ENCODE results near the gene AOC3.
"Not testable (repeated sequence)": the region's sequence is repeated elsewhere in the genome, so short reads cannot be mapped to it uniquely, and the experiment has no call there.

Gene AOC3

DNA sequence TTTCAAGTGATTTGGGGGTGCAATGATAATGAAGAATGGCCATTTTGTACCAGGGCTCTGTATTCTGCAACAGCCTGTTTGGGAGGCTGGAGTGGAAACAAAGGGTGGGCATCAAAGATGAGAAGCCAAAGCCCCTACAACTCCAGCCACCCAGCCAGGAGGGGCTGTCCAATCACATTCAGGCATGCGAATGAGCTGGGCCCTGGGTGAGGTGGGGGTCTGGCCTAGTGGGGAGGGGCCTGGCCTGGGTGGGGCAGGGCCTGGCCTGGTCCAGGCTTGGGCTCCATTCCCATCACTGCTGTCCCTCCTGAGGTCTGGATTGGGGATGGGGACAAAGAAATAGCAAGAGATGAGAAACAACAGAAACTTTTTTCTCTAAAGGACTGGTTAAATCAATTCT lies 6.4 kb downstream of the AOC3 start:
- no peak for TF ChIP-seq CTCF (IDR thresholded peaks at IDR 0.05; ENCODE audit: insufficient read depth, missing control alignments)
- FAIRE-seq (no peak), DNase-seq (ENCODE audit: insufficient read length, low spot score) (no peak)

- no peak for TF ChIP-seq CTCF (IDR thresholded peaks at IDR 0.05; ENCODE audit: insufficient read depth, missing control alignments)
- FAIRE-seq: no peak
These were observed 14.7 kb downstream of the AOC3 start for GRCh38 chr17:42865638-42866094.

DNA sequence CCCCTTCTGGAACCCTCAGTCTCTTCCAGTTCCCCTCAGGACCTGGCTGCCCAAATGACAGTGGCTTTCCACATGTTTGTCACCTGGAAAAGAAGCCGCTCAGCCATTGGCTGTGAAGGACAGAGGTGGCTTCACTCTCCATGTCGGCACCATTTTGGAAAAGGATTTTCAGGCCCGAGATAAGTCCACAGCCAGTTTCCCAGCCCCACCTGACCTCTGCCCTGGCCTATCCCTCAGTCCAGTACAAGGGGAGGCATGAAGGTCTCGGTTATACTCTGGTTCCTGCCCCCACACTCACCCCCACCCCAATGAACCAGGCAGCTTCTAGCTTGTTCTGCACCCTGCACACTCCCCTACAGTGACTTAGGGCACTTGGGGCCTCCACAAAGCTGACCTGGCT lies 15.2 kb downstream of the AOC3 start:
- DNase-seq (ENCODE audit: insufficient read length, low spot score): no peak
- FAIRE-seq: no peak
- no peak for TF ChIP-seq CTCF (IDR thresholded peaks at IDR 0.05; ENCODE audit: insufficient read depth, missing control alignments)

More at GRCh38 chr17:42865638-42866094, 14.7 kb downstream of the AOC3 start:
- DNase-seq (ENCODE audit: insufficient read length, low spot score): no peak

DNA sequence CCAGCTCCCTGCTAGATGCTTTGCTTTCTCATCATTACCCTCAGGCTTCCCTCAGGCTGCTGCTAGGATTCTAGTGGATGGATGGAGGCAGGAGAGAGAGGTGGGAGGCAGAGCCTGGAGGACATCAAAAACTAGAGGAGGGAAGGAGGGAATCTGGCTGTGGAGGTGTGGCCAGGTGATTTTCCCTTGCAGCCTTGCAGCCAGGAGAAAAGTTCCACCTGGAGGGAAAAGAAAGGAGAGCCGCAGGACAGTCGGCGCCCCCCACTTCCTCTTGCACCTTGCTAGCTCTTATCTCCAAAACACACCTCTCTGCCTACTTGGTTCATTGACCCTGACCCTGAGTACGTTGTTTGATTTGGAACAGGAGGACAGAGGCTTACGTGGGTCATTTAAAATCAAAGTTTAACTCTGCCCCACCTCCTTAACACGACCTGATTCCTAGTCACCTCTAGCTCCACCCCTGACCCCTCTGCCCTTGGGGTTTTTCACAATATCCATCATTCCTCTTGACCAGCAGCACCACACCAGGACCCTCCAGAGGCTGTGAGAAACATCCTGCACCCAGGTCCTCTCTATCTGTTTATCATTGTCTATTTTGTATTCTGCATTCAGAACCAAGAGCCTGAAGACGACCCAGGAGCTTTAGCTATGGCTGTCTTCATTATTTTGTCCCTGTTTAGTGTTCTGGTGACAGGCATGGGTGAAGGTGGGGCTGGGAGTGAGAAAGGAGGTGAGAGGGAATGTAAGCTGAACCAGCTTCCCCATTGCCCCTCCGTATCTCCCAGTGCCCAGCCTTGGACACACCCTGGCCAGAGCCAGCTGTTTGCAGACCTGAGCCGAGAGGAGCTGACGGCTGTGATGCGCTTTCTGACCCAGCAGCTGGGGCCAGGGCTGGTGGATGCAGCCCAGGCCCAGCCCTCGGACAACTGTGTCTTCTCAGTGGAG lies 15.9 kb downstream of the AOC3 start:
- FAIRE-seq (no peak), DNase-seq (ENCODE audit: insufficient read length, low spot score) (no peak)
- TF ChIP-seq CTCF (IDR thresholded peaks at IDR 0.05; ENCODE audit: insufficient read depth, missing control alignments): no peak

DNA sequence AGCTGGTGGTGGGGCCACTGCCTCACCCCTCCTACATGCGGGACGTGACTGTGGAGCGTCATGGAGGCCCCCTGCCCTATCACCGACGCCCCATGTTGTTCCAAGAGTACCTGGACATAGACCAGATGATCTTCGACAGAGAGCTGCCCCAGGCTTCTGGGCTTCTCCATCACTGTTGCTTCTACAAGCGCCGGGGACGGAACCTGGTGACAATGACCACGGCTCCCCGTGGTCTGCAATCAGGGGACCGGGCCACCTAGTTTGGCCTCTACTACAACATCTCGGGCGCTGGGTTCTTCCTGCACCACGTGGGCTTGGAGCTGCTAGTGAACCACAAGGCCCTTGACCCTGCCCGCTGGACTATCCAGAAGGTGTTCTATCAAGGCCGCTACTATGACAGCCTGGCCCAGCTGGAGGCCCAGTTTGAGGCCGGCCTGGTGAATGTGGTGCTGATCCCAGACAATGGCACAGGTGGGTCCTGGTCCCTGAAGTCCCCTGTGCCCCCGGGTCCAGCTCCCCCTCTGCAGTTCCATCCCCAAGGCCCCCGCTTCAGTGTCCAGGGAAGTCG lies 16.8 kb downstream of the AOC3 start:
- not testable (repeated sequence) for FAIRE-seq; DNase-seq (ENCODE audit: insufficient read length, low spot score)

GRCh38 chr17:42868338-42868737 lies 17.3 kb downstream of the AOC3 start:
- FAIRE-seq: no peak
- no peak for TF ChIP-seq CTCF (IDR thresholded peaks at IDR 0.05; ENCODE audit: insufficient read depth, missing control alignments)

DNA sequence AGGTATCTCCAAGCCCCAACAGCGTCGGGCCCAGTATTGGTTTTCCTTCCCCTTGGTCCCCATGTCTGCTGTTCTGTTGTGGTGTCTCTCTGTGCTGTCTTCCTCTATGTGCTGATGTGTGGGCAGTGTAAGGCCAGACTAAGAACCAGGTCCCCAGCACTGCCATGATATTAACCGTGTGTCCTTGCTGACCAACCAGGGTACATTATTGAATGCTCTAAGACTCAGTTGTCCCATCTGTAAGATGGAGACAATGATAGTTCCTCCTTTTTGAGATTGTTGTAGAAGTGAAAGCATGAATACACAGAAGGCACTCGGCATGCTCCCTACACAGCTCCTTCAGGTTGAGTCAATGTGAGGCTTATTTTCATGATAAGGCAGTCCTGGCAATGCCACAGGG lies 20.6 kb downstream of the AOC3 start:
- DNase-seq (ENCODE audit: insufficient read length, low spot score) (no peak), FAIRE-seq (no peak)
- no peak for TF ChIP-seq CTCF (IDR thresholded peaks at IDR 0.05; ENCODE audit: insufficient read depth, missing control alignments)

More at GRCh38 chr17:42868338-42868737, 17.3 kb downstream of the AOC3 start:
- no peak for DNase-seq (ENCODE audit: insufficient read length, low spot score)
